Measurements from ENCODE around the gene CEP112.

The CEP112 gene

GRCh38 chr17:66073384-66073783 is 118.5 kb downstream of the CEP112 start:
- Mint-ChIP-seq H3K4me1 (no peaks in the 10 kb centered on the region), H3K4me3 (no peak overlapping the region), H3K27me3 (ENCODE audit: low read depth) (no peaks in the 10 kb centered on the region), H3K36me3 (ENCODE audit: low read depth) (peaks cover 45% of the 10 kb centered on the region), H3K9me3 (peaks cover 14% of the 10 kb centered on the region), H3K27ac (no peak overlapping the region)
- TF ChIP-seq, protein P1, sequence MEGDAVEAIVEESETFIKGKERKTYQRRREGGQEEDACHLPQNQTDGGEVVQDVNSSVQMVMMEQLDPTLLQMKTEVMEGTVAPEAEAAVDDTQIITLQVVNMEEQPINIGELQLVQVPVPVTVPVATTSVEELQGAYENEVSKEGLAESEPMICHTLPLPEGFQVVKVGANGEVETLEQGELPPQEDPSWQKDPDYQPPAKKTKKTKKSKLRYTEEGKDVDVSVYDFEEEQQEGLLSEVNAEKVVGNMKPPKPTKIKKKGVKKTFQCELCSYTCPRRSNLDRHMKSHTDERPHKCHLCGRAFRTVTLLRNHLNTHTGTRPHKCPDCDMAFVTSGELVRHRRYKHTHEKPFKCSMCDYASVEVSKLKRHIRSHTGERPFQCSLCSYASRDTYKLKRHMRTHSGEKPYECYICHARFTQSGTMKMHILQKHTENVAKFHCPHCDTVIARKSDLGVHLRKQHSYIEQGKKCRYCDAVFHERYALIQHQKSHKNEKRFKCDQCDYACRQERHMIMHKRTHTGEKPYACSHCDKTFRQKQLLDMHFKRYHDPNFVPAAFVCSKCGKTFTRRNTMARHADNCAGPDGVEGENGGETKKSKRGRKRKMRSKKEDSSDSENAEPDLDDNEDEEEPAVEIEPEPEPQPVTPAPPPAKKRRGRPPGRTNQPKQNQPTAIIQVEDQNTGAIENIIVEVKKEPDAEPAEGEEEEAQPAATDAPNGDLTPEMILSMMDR (IDR thresholded peaks at IDR 0.05; ENCODE audit: unreplicated experiment in 3 of 3), result no peak

- H3K36me3 Mint-ChIP-seq (ENCODE audit: low read depth), result peaks cover 63% of the 10 kb centered on the region
Measured at GRCh38 chr17:66063686-66064085, 128.2 kb downstream of the CEP112 start.

GRCh38 chr17:66056148-66056547 is 135.8 kb downstream of the CEP112 start:
- peaks cover 79% of the 10 kb centered on the region for H3K36me3 Mint-ChIP-seq (ENCODE audit: low read depth)

More at GRCh38 chr17:66063686-66064085, 128.2 kb downstream of the CEP112 start:
- Mint-ChIP-seq H3K9me3 (peaks cover 21% of the 10 kb centered on the region), H3K4me3 (no peak overlapping the region), H3K27ac (no peak overlapping the region), H3K4me1 (no peaks in the 10 kb centered on the region), H3K27me3 (ENCODE audit: low read depth) (no peaks in the 10 kb centered on the region)
- TF ChIP-seq, protein P1 (IDR thresholded peaks at IDR 0.05; ENCODE audit: unreplicated experiment in 3 of 3), result no peak

GRCh38 chr17:66054242-66054641 is 137.7 kb downstream of the CEP112 start:
- H3K4me1 Mint-ChIP-seq, result no peaks in the 10 kb centered on the region
- no peaks in the 10 kb centered on the region for H3K27me3 Mint-ChIP-seq (ENCODE audit: low read depth)
- peaks cover 76% of the 10 kb centered on the region for H3K36me3 Mint-ChIP-seq (ENCODE audit: low read depth)
- H3K27ac Mint-ChIP-seq, result no peak overlapping the region
- H3K9me3 Mint-ChIP-seq, result peaks cover 12% of the 10 kb centered on the region
- TF ChIP-seq, protein P1 (IDR thresholded peaks at IDR 0.05; ENCODE audit: unreplicated experiment in 3 of 3), result no peak
- no peak overlapping the region for H3K4me3 Mint-ChIP-seq

More at GRCh38 chr17:66056148-66056547, 135.8 kb downstream of the CEP112 start:
- Mint-ChIP-seq H3K4me1 (no peaks in the 10 kb centered on the region), H3K4me3 (no peak overlapping the region), H3K27ac (no peak overlapping the region), H3K27me3 (ENCODE audit: low read depth) (no peaks in the 10 kb centered on the region), H3K9me3 (peaks cover 25% of the 10 kb centered on the region)
- TF ChIP-seq, protein P1 (IDR thresholded peaks at IDR 0.05; ENCODE audit: unreplicated experiment in 3 of 3), result no peak

- Mint-ChIP-seq H3K4me3 (no peak overlapping the region), H3K4me1 (no peaks in the 10 kb centered on the region), H3K27ac (no peak overlapping the region), H3K9me3 (no peaks in the 10 kb centered on the region), H3K36me3 (ENCODE audit: low read depth) (peaks cover 12% of the 10 kb centered on the region), H3K27me3 (ENCODE audit: low read depth) (no peaks in the 10 kb centered on the region)
- TF ChIP-seq, protein P1 (IDR thresholded peaks at IDR 0.05; ENCODE audit: unreplicated experiment in 3 of 3), result no peak
Measured at GRCh38 chr17:66044083-66044482, 147.8 kb downstream of the CEP112 start.

GRCh38 chr17:66043419-66043818 is 148.5 kb downstream of the CEP112 start:
- no peaks in the 10 kb centered on the region for H3K4me1 Mint-ChIP-seq
- H3K27me3 Mint-ChIP-seq (ENCODE audit: low read depth), result no peaks in the 10 kb centered on the region
- no peak overlapping the region for H3K4me3 Mint-ChIP-seq
- peaks cover 12% of the 10 kb centered on the region for H3K36me3 Mint-ChIP-seq (ENCODE audit: low read depth)
- TF ChIP-seq, protein P1 (IDR thresholded peaks at IDR 0.05; ENCODE audit: unreplicated experiment in 3 of 3), result no peak
- no peaks in the 10 kb centered on the region for H3K9me3 Mint-ChIP-seq
- H3K27ac Mint-ChIP-seq, result no peak overlapping the region
